Measurements from ENCODE around the gene SYNGR1. TPM values are rescaled to one million over a fixed set of nuclear protein-coding genes. Genes with fewer than 3 reads are reported as not detected.

SYNGR1 gene
- total and polyA plus RNA-seq, 2 experiments from 2014 or later: 30.9 to 37.0 TPM

GRCh38 chr22:39363751-39364515, 14.1 kb downstream of the SYNGR1 start:
- Histone ChIP-seq H4K20me1 (replicated peaks; ENCODE audit: insufficient read depth) (no peaks in the 10 kb centered on the region; the same call in 1 of the 2 replicates), H2AFZ (no peak overlapping the region), H3K4me1 (ENCODE audit: insufficient read depth) (peaks cover 31% of the 10 kb centered on the region), H3K27me3 (ENCODE audit: insufficient read depth) (no peaks in the 10 kb centered on the region), H3K27ac (ENCODE audit: low read depth) (no peak overlapping the region), H3K4me3 (no peak overlapping the region), H3K4me2 (no peak overlapping the region), H3K36me3 (ENCODE audit: insufficient read depth) (no peaks in the 10 kb centered on the region), H3F3A (replicated peaks; ENCODE audit: low read depth) (no peaks in the 10 kb centered on the region), H3K79me2 (replicated peaks; ENCODE audit: insufficient read depth) (peaks cover 4% of the 10 kb centered on the region; the same call in 1 of the 2 replicates), H3K9me2 (ENCODE audit: insufficient read depth) (no peaks in the 10 kb centered on the region)
- TF ChIP-seq POLR2AphosphoS5 (IDR thresholded peaks at IDR 0.05; ENCODE audit: low read depth) (no peak), ZNF114 (CRISPR knock-in tag; IDR thresholded peaks at IDR 0.05) (no peak), NANOG (IDR thresholded peaks at IDR 0.05; ENCODE audit: borderline replicate concordance) (no peak), JUNB (IDR thresholded peaks at IDR 0.05; ENCODE audit: unreplicated experiment) (no peak), EZH2 (IDR thresholded peaks at IDR 0.05; ENCODE audit: low read depth, unreplicated experiment) (no peak), STAT1 (IDR thresholded peaks at IDR 0.05; ENCODE audit: unreplicated experiment) (no peak), ZNF331 (CRISPR knock-in tag; IDR thresholded peaks at IDR 0.05; ENCODE audit: low read depth) (no peak), CREB1 (CRISPR knock-in tag; IDR thresholded peaks at IDR 0.05; ENCODE audit: low read depth) (no peak), ETS1 (IDR thresholded peaks at IDR 0.05) (no peak), CTCF (conservative IDR thresholded peaks at IDR 0.05; ENCODE audit: low read depth in 2 of 2) (no peak), EZH2phosphoT487 (IDR thresholded peaks at IDR 0.05; ENCODE audit: unreplicated experiment) (no peak)
- TF ChIP-seq, protein P1, sequence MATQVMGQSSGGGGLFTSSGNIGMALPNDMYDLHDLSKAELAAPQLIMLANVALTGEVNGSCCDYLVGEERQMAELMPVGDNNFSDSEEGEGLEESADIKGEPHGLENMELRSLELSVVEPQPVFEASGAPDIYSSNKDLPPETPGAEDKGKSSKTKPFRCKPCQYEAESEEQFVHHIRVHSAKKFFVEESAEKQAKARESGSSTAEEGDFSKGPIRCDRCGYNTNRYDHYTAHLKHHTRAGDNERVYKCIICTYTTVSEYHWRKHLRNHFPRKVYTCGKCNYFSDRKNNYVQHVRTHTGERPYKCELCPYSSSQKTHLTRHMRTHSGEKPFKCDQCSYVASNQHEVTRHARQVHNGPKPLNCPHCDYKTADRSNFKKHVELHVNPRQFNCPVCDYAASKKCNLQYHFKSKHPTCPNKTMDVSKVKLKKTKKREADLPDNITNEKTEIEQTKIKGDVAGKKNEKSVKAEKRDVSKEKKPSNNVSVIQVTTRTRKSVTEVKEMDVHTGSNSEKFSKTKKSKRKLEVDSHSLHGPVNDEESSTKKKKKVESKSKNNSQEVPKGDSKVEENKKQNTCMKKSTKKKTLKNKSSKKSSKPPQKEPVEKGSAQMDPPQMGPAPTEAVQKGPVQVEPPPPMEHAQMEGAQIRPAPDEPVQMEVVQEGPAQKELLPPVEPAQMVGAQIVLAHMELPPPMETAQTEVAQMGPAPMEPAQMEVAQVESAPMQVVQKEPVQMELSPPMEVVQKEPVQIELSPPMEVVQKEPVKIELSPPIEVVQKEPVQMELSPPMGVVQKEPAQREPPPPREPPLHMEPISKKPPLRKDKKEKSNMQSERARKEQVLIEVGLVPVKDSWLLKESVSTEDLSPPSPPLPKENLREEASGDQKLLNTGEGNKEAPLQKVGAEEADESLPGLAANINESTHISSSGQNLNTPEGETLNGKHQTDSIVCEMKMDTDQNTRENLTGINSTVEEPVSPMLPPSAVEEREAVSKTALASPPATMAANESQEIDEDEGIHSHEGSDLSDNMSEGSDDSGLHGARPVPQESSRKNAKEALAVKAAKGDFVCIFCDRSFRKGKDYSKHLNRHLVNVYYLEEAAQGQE (IDR thresholded peaks at IDR 0.05; ENCODE audit: unreplicated experiment): no peak
- TF ChIP-seq, protein P2, sequence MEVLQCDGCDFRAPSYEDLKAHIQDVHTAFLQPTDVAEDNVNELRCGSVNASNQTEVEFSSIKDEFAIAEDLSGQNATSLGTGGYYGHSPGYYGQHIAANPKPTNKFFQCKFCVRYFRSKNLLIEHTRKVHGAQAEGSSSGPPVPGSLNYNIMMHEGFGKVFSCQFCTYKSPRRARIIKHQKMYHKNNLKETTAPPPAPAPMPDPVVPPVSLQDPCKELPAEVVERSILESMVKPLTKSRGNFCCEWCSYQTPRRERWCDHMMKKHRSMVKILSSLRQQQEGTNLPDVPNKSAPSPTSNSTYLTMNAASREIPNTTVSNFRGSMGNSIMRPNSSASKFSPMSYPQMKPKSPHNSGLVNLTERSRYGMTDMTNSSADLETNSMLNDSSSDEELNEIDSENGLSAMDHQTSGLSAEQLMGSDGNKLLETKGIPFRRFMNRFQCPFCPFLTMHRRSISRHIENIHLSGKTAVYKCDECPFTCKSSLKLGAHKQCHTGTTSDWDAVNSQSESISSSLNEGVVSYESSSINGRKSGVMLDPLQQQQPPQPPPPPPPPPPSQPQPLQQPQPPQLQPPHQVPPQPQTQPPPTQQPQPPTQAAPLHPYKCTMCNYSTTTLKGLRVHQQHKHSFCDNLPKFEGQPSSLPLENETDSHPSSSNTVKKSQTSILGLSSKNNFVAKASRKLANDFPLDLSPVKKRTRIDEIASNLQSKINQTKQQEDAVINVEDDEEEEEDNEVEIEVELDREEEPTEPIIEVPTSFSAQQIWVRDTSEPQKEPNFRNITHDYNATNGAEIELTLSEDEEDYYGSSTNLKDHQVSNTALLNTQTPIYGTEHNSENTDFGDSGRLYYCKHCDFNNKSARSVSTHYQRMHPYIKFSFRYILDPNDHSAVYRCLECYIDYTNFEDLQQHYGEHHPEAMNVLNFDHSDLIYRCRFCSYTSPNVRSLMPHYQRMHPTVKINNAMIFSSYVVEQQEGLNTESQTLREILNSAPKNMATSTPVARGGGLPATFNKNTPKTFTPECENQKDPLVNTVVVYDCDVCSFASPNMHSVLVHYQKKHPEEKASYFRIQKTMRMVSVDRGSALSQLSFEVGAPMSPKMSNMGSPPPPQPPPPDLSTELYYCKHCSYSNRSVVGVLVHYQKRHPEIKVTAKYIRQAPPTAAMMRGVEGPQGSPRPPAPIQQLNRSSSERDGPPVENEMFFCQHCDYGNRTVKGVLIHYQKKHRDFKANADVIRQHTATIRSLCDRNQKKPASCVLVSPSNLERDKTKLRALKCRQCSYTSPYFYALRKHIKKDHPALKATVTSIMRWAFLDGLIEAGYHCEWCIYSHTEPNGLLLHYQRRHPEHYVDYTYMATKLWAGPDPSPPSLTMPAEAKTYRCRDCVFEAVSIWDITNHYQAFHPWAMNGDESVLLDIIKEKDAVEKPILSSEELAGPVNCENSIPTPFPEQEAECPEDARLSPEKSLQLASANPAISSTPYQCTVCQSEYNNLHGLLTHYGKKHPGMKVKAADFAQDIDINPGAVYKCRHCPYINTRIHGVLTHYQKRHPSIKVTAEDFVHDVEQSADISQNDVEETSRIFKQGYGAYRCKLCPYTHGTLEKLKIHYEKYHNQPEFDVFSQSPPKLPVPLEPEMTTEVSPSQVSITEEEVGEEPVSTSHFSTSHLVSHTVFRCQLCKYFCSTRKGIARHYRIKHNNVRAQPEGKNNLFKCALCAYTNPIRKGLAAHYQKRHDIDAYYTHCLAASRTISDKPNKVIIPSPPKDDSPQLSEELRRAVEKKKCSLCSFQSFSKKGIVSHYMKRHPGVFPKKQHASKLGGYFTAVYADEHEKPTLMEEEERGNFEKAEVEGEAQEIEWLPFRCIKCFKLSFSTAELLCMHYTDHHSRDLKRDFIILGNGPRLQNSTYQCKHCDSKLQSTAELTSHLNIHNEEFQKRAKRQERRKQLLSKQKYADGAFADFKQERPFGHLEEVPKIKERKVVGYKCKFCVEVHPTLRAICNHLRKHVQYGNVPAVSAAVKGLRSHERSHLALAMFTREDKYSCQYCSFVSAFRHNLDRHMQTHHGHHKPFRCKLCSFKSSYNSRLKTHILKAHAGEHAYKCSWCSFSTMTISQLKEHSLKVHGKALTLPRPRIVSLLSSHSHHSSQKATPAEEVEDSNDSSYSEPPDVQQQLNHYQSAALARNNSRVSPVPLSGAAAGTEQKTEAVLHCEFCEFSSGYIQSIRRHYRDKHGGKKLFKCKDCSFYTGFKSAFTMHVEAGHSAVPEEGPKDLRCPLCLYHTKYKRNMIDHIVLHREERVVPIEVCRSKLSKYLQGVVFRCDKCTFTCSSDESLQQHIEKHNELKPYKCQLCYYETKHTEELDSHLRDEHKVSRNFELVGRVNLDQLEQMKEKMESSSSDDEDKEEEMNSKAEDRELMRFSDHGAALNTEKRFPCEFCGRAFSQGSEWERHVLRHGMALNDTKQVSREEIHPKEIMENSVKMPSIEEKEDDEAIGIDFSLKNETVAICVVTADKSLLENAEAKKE (CRISPR knock-in tag; IDR thresholded peaks at IDR 0.05): no peak
- ATAC-seq (no peak), DNase-seq (ENCODE audit: low spot score) (no peak)
- H3K4me3 Mint-ChIP-seq: no peak overlapping the region; the same call in 2 of the 3 replicates
- H3K4me1 Mint-ChIP-seq: peaks cover 46% of the 10 kb centered on the region
- H3K27me3 Mint-ChIP-seq (ENCODE audit: insufficient read depth, low read depth, poor library complexity): peaks cover 23% of the 10 kb centered on the region
- peak overlapping the region; percentile 89 for H3K27ac Mint-ChIP-seq
- H3K9me3 Mint-ChIP-seq: no peaks in the 10 kb centered on the region; the same call in 2 of the 3 replicates
- peaks cover 10% of the 10 kb centered on the region; the same call in 2 of the 3 replicates for H3K36me3 Mint-ChIP-seq (ENCODE audit: low read depth)
